CD4-positive, alpha-beta T cell (primary cell): ENCODE data around the gene DGCR6. TPM values are rescaled to one million over a fixed set of nuclear protein-coding genes. Genes with fewer than 3 reads are reported as not detected.
A peak's percentile ranks its signal among the peaks of the same experiment; 100 is the strongest.
"Not testable (repeated sequence)": the region's sequence is repeated elsewhere in the genome, so short reads cannot be mapped to it uniquely, and the experiment has no call there.

Experiments
- ATAC-seq: fragments of 200-7000 bp; cut with Tn5 transposase; one replicate; pipeline ENCODE4 v1.10.0; 2022; ENCODE audit warnings: mild to moderate bottlenecking; ENCODE audit not compliant: poor library complexity
- CTCF ChIA-PET: fragments of 350-600 bp; sonication (Branson Sonifier 250); formaldehyde crosslinking; loops from one replicate; lab custom pipeline; 2021; ENCODE audit warnings: antibody characterized with exemption, inconsistent platforms; lab: Charles Lee
- POLR2A ChIA-PET: fragments of 350-600 bp; sonication (Branson Sonifier 250); formaldehyde crosslinking; loops from one replicate; lab custom pipeline; 2021; ENCODE audit warnings: antibody characterized with exemption, inconsistent platforms; lab: Charles Lee
- DNase-seq, 14 experiments: peaks; one replicate each; pipeline ENCODE4 v3.0.0-alpha.2; 2013 to 2020; ENCODE audit warnings: mixed read lengths in 2 of 14
- H3K27ac ChIP-seq, 2 donors: one replicate each; pipeline versions ENCODE4 v1.5.1 to v1.7.0; 2013; ENCODE audit warnings: low read length in 2 of 2, low read depth in 1 of 2, mild to moderate bottlenecking in 1 of 2
- H3K27me3 ChIP-seq, 2 experiments: 1 replicate in 1 of 2; 2 replicates in 1 of 2; pipeline versions ENCODE4 v1.6.1 to v1.7.0; 2013; ENCODE audit warnings: low read length in 2 of 2, control low read depth in 1 of 2, mild to moderate bottlenecking in 1 of 2, moderate library complexity in 1 of 2; ENCODE audit not compliant: insufficient read depth in 2 of 2, control insufficient read depth in 1 of 2
- H3K36me3 ChIP-seq: one replicate; pipeline ENCODE4 v1.6.1; 2013; ENCODE audit warnings: low read length, control low read depth; ENCODE audit not compliant: insufficient read depth
- H3K4me1 ChIP-seq: one replicate; pipeline ENCODE4 v1.6.1; 2013; ENCODE audit warnings: low read length, control low read depth; ENCODE audit not compliant: insufficient read depth
- H3K4me3 ChIP-seq: one replicate; pipeline ENCODE4 v1.5.1; 2013; ENCODE audit warnings: mild to moderate bottlenecking, low read length, moderate library complexity
- H3K9me3 ChIP-seq, 2 experiments: 1 replicate in 1 of 2; 2 replicates in 1 of 2; pipeline versions ENCODE4 v1.6.1 to v1.7.0; 2013; ENCODE audit warnings: low read length in 2 of 2, mild to moderate bottlenecking in 2 of 2, control low read depth in 1 of 2, moderate library complexity in 1 of 2; ENCODE audit not compliant: control insufficient read depth in 1 of 2, insufficient read depth in 1 of 2
- H3K27ac Mint-ChIP-seq: one replicate; pipeline ENCODE4 v1.8.0; 2020; ENCODE audit warnings: mixed read lengths
- H3K27me3 Mint-ChIP-seq: one replicate; pipeline ENCODE4 v1.8.0; 2021; ENCODE audit warnings: mixed read lengths
- H3K36me3 Mint-ChIP-seq: one replicate; pipeline ENCODE4 v1.8.0; 2021; ENCODE audit warnings: low read depth, mixed read lengths
- H3K4me1 Mint-ChIP-seq: one replicate; pipeline ENCODE4 v1.8.0; 2021; ENCODE audit warnings: low read depth, mixed read lengths
- H3K4me3 Mint-ChIP-seq: one replicate; pipeline ENCODE4 v1.8.0; 2020; ENCODE audit warnings: mild to moderate bottlenecking, mixed read lengths
- H3K9me3 Mint-ChIP-seq: one replicate; pipeline ENCODE4 v1.8.0; 2020; ENCODE audit warnings: mixed read lengths
- intact Hi-C, 2 experiments: fragments of 100-400 bp; cut with DNase I in 1 of 2; cut with micrococcal nuclease in 1 of 2; formaldehyde crosslinking; loops; one replicate each; pipeline versions ENCODE4 v1.15.1 to v1.9.0; 2023 to 2025; cut with DNase I, micrococcal nuclease
- total RNA-seq, 174 experiments: library from RNA in 2 of 174; stranded (reverse) in 2 of 174; gene quantifications; one replicate each; pipeline ENCODE4 v1.2.3 and lab custom pipeline; 2021 to 2026
- TF ChIP-seq, protein P1 (sequence below): fragments of 200-600 bp; IDR thresholded peaks from one replicate; pipeline ENCODE4 v1.8.0; 2022; ENCODE audit warnings: antibody characterized with exemption, mild to moderate bottlenecking

Gene DGCR6
- total RNA-seq, 2 experiments from 2014 or later, result 14.6 to 15.3 TPM

DNA sequence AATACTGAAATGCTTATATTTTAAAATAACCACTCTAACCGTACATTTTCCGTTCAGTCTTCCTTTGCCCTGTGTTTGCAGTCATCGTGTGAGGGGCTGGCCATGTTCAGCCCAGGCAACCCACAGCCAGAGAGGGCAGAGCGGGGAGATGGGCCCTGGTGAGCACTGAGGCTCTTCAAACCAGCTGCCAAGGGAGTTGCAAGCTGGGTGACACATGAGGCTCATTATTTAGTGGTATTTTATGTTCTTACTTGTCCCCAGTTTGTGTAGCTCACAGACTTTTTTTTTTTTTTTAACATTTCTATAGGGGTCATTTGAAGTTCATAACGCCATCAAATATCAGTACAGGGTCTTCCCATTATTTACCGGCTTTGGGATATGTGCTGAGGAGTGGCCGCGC lies 18.0 kb upstream of the DGCR6 start:
- no peak for DNase-seq
- Mint-ChIP-seq H3K27ac (no peak overlapping the region), H3K36me3 (no peaks in the 10 kb centered on the region), H3K9me3 (peaks cover 2% of the 10 kb centered on the region), H3K4me3 (no peak overlapping the region), H3K4me1 (no peaks in the 10 kb centered on the region), H3K27me3 (no peaks in the 10 kb centered on the region)
- CTCF ChIA-PET, result no interaction called here
- Histone ChIP-seq H3K27me3 (no peaks in the 10 kb centered on the region), H3K27ac (no peak overlapping the region), H3K4me1 (no peaks in the 10 kb centered on the region), H3K9me3 (no peaks in the 10 kb centered on the region), H3K36me3 (no peaks in the 10 kb centered on the region), H3K4me3 (no peak overlapping the region)
- POLR2A ChIA-PET, result no interaction called here
- intact Hi-C loops, result no loop called here
- TF ChIP-seq, protein P1, sequence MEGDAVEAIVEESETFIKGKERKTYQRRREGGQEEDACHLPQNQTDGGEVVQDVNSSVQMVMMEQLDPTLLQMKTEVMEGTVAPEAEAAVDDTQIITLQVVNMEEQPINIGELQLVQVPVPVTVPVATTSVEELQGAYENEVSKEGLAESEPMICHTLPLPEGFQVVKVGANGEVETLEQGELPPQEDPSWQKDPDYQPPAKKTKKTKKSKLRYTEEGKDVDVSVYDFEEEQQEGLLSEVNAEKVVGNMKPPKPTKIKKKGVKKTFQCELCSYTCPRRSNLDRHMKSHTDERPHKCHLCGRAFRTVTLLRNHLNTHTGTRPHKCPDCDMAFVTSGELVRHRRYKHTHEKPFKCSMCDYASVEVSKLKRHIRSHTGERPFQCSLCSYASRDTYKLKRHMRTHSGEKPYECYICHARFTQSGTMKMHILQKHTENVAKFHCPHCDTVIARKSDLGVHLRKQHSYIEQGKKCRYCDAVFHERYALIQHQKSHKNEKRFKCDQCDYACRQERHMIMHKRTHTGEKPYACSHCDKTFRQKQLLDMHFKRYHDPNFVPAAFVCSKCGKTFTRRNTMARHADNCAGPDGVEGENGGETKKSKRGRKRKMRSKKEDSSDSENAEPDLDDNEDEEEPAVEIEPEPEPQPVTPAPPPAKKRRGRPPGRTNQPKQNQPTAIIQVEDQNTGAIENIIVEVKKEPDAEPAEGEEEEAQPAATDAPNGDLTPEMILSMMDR, result no peak
- no peak for ATAC-seq

DNA sequence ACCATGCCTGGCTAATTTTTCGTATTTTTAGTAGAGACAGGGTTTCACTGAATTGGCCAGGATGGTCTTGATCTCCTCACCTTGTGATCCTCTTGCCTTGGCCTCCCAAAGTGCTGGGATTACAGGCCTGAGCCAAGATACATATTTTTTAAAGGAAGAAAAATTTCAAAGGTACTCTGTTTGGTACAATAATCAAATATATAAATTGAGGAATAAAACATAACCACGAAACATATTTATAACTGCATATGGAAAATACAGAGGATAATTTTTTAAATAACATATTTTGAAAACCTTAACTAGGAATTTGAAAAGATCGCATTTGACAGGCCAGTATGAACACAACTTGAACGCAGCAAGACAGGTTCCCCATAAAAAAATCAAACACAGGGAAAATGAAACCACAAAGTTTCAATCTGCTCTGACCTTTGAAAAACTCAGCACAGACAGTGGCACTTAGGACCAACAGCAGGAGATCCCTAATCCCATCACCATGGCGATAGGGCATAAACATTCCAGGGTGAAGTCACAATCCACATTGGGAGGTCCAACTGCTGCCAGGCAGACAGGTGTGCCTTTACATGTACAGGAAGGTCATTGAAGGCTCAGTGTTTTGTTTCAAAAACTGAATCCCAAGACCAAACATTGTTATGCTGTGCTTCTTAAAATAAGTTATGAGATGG lies 15.5 kb upstream of the DGCR6 start:
- H3K4me1 Mint-ChIP-seq, H3K27me3 ChIP-seq, ATAC-seq, H3K27me3 Mint-ChIP-seq, H3K36me3 Mint-ChIP-seq, H3K9me3 Mint-ChIP-seq, H3K9me3 ChIP-seq, DNase-seq, H3K4me3 ChIP-seq, H3K27ac Mint-ChIP-seq, H3K4me3 Mint-ChIP-seq, intact Hi-C loops, POLR2A ChIA-PET, CTCF ChIA-PET, H3K36me3 ChIP-seq, H3K4me1 ChIP-seq, H3K27ac ChIP-seq: not testable (repeated sequence)

GRCh38 chr22:18893775-18894174 lies 12.3 kb upstream of the DGCR6 start:
- POLR2A ChIA-PET, H3K9me3 ChIP-seq, ATAC-seq, H3K36me3 ChIP-seq, DNase-seq, H3K9me3 Mint-ChIP-seq, H3K27me3 Mint-ChIP-seq, H3K4me1 Mint-ChIP-seq, H3K4me3 ChIP-seq, H3K4me3 Mint-ChIP-seq, H3K27me3 ChIP-seq, H3K4me1 ChIP-seq, CTCF ChIA-PET, intact Hi-C loops, H3K36me3 Mint-ChIP-seq, H3K27ac Mint-ChIP-seq, H3K27ac ChIP-seq: not testable (repeated sequence)

DNA sequence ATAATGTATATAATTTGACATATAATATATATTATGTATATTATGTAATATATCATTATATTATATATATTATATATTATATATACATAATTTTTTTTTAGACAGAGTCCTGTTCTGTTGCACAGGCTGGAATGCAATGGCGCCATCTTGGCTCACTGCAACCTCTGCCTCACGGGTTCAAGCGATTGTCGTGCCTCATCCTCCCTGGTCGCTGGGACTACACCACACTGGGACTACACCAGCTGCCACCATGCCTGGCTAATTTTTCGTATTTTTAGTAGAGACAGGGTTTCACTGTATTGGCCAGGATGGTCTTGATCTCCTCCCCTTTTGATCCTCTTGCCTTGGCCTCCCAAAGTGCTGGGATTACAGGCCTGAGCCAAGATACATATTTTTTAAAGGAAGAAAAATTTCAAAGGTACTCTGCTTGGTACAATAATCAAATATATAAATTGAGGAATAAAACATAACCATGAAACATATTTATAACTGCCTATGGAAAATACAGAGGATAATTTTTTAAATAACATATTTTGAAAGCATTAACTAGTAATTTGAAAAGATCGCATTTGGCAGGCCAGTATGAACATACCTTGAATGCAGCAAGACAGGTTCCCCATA lies 10.0 kb upstream of the DGCR6 start:
- ATAC-seq, H3K27ac Mint-ChIP-seq, H3K4me3 ChIP-seq, H3K4me1 ChIP-seq, H3K36me3 Mint-ChIP-seq, intact Hi-C loops, H3K4me3 Mint-ChIP-seq, H3K9me3 Mint-ChIP-seq, H3K27me3 Mint-ChIP-seq, H3K9me3 ChIP-seq, H3K4me1 Mint-ChIP-seq, H3K36me3 ChIP-seq, H3K27ac ChIP-seq, H3K27me3 ChIP-seq, CTCF ChIA-PET, POLR2A ChIA-PET: not testable (repeated sequence)
- DNase-seq, result peak in 2 of 14 experiments; percentile 9 to 25

GRCh38 chr22:18906410-18906745 lies 258 bp downstream of the DGCR6 start:
- H3K27me3 Mint-ChIP-seq, CTCF ChIA-PET, H3K36me3 ChIP-seq, H3K4me3 ChIP-seq, H3K27me3 ChIP-seq, H3K27ac ChIP-seq, POLR2A ChIA-PET, H3K9me3 Mint-ChIP-seq, H3K4me1 Mint-ChIP-seq, H3K4me3 Mint-ChIP-seq, intact Hi-C loops, H3K9me3 ChIP-seq, H3K27ac Mint-ChIP-seq, DNase-seq, H3K36me3 Mint-ChIP-seq, H3K4me1 ChIP-seq: not testable (repeated sequence)
- ATAC-seq, result peak; percentile 6
